ENCODE results near the gene NHSL2. TPM values are rescaled to one million over a fixed set of nuclear protein-coding genes. Genes with fewer than 3 reads are reported as not detected.

Gene NHSL2
- total and polyA plus RNA-seq, 4 experiments from 2014 or later, result 8.1 to 27.2 (median 10.6) TPM

DNA sequence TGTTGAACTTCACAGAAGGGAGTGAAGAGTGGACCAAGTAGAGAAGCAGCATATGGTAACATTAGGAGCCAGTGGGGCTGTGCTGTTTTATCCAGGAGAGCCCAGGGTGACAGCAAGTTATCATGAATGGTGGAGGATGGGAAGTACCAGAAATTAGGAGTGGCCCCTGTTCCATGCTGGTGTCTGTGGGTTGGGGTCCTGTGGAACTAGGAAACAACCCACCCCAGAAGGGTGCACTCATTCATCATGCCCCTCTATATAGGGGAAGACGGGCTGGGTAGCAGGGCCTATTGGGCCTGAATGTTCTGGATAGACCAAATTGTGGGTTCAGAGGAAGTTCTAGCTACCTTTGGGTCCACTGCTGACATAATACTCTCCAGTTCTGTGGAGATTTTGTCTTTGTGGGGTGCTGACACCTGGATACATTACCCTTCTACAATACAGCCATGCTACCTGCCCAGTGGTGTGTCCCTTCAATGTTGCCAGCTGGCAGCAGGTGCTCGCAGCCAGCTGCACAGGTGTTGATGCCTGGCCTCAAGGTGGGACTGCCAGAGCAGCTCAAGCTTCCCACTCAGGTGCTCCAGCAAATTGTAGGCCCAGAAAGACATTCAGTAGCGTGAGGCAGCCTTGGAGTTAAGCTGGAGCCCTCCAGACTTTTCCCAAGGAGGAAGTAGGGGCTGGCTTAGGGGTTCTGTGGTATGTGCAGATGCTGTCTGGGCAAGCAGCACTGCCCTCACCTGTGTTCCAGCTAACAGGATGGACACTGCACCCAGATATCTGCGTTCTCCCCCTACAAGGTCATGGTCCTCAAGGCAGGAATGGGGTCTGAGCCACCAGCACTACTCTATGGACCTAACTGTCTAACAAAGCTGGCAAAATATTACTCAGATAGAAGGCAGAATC, 106.5 kb downstream of the NHSL2 start:
- ChIA-PET CTCF (ENCODE audit: partially characterized antibody) (interaction anchor here (0.9 to 11.0 kb wide), 7 partner anchors 15 to 120 kb away, joined by 3 to 241 read pairs (median 8); partner anchors contain the start of gene RTL5), POLR2A (ENCODE audit: partially characterized antibody) (interaction anchor here (0.8 to 7.1 kb wide), 15 partner anchors 15 to 260 kb away, joined by 3 to 48 read pairs (median 7); partner anchors contain the start of genes PIN4, RPS4X and RTL5)
- no peak overlapping the region for H3K4me3 Mint-ChIP-seq

GRCh38 chrX:72018277-72019112, 107.8 kb downstream of the NHSL2 start:
- ChIA-PET CTCF (ENCODE audit: partially characterized antibody) (interaction anchor here (0.8 to 11.0 kb wide), 16 partner anchors 11 to 118 kb away, joined by 3 to 241 read pairs (median 4); partner anchors contain the start of gene RTL5), POLR2A (ENCODE audit: partially characterized antibody) (interaction anchor here (0.6 to 7.1 kb wide), 15 partner anchors 13 to 258 kb away, joined by 3 to 48 read pairs (median 7); partner anchors contain the start of genes PIN4, RPS4X and RTL5)
- no peaks in the 10 kb centered on the region for H3K27me3 ChIP-seq (ENCODE audit: insufficient read depth, low read length)
- no peaks in the 10 kb centered on the region for H3K36me3 ChIP-seq (ENCODE audit: insufficient read depth, low read length)
- no peaks in the 10 kb centered on the region for H3K9me3 ChIP-seq (ENCODE audit: control insufficient read depth in 1 of 2, low read length in 2 of 2)
- H3K4me1 ChIP-seq (ENCODE audit: insufficient read depth, low read length), result peaks cover 30% of the 10 kb centered on the region
- DNase-seq, result peak; percentile 76 to 85 (median 81)
- Mint-ChIP-seq H3K4me3 (peak overlapping the region in 5 of 8 donors; percentile 13 to 54 (median 44)), H3K9me3 (no peaks in the 10 kb centered on the region), H3K36me3 (no peaks in the 10 kb centered on the region), H3K27me3 (no peaks in the 10 kb centered on the region), H3K4me1 (peaks cover 16 to 38% (median 24%) of the 10 kb centered on the region in 4 donors), H3K27ac (peak overlapping the region in 5 of 7 donors; percentile 51 to 83 (median 64))
- no peak overlapping the region for H3K27ac ChIP-seq (ENCODE audit: low read depth, low read length)
- H3K4me3 ChIP-seq (ENCODE audit: low read length in 2 of 2), result no peak overlapping the region
- intact Hi-C loops (cut with micrococcal nuclease), result loop anchor here (1.0 to 2.0 kb wide), 5 partner anchors 19 to 162 kb away; partner anchors contain the start of genes PIN4 and RTL5

More for the DNA sequence above, 106.5 kb downstream of the NHSL2 start:
- H3K27me3 Mint-ChIP-seq, result no peaks in the 10 kb centered on the region
- Histone ChIP-seq H3K4me1 (ENCODE audit: insufficient read depth, low read length) (peaks cover 30% of the 10 kb centered on the region), H3K36me3 (ENCODE audit: insufficient read depth, low read length) (no peaks in the 10 kb centered on the region), H3K4me3 (ENCODE audit: low read length in 2 of 2) (no peak overlapping the region), H3K27ac (ENCODE audit: low read depth, low read length) (no peak overlapping the region), H3K27me3 (ENCODE audit: insufficient read depth, low read length) (no peaks in the 10 kb centered on the region), H3K9me3 (ENCODE audit: control insufficient read depth in 1 of 2, low read length in 2 of 2) (no peaks in the 10 kb centered on the region)
- H3K4me1 Mint-ChIP-seq, result peaks cover 16 to 38% (median 24%) of the 10 kb centered on the region in 4 donors
- H3K27ac Mint-ChIP-seq, result peak overlapping the region in 2 of 7 donors; percentile 51 to 70
- intact Hi-C loops (cut with micrococcal nuclease), result no loop called here
- DNase-seq, result no peak
- H3K9me3 Mint-ChIP-seq, result peaks cover 0 to 3% (median 0%) of the 10 kb centered on the region in 8 donors
- H3K36me3 Mint-ChIP-seq, result no peaks in the 10 kb centered on the region

GRCh38 chrX:72019487-72019886, 108.8 kb downstream of the NHSL2 start:
- H3K27me3 Mint-ChIP-seq, result no peaks in the 10 kb centered on the region
- no peaks in the 10 kb centered on the region for H3K9me3 ChIP-seq (ENCODE audit: control insufficient read depth in 1 of 2, low read length in 2 of 2)
- H3K36me3 Mint-ChIP-seq, result no peaks in the 10 kb centered on the region
- no peak overlapping the region for H3K4me3 Mint-ChIP-seq
- H3K36me3 ChIP-seq (ENCODE audit: insufficient read depth, low read length), result no peaks in the 10 kb centered on the region
- H3K4me1 Mint-ChIP-seq, result peaks cover 16 to 38% (median 24%) of the 10 kb centered on the region in 4 donors
- ChIA-PET POLR2A (ENCODE audit: partially characterized antibody) (interaction anchor here (2.4 to 7.1 kb wide), 6 partner anchors 76 to 111 kb away, joined by 10 to 48 read pairs (median 16); partner anchors contain the start of gene RTL5), CTCF (ENCODE audit: partially characterized antibody) (interaction anchor here (0.9 to 11.0 kb wide), 11 partner anchors 12 to 109 kb away, joined by 3 to 241 read pairs (median 5); partner anchors contain the start of gene RTL5)
- H3K4me1 ChIP-seq (ENCODE audit: insufficient read depth, low read length), result peaks cover 30% of the 10 kb centered on the region
- H3K27ac Mint-ChIP-seq, result no peak overlapping the region
- no peak for DNase-seq
- H3K4me3 ChIP-seq (ENCODE audit: low read length in 2 of 2), result no peak overlapping the region
- no peaks in the 10 kb centered on the region for H3K27me3 ChIP-seq (ENCODE audit: insufficient read depth, low read length)
- no peak overlapping the region for H3K27ac ChIP-seq (ENCODE audit: low read depth, low read length)
- intact Hi-C loops (cut with micrococcal nuclease), result loop anchor here (2.0 kb wide), 2 partner anchors 81 to 161 kb away; partner anchors contain the start of gene PIN4
- no peaks in the 10 kb centered on the region for H3K9me3 Mint-ChIP-seq

GRCh38 chrX:72020204-72020603, 109.6 kb downstream of the NHSL2 start:
- intact Hi-C loops (cut with micrococcal nuclease), result no loop called here
- no peak for DNase-seq
- H3K4me3 ChIP-seq (ENCODE audit: low read length in 2 of 2), result no peak overlapping the region
- H3K4me1 ChIP-seq (ENCODE audit: insufficient read depth, low read length), result peaks cover 30% of the 10 kb centered on the region
- H3K4me1 Mint-ChIP-seq, result peaks cover 16 to 38% (median 24%) of the 10 kb centered on the region in 4 donors
- H3K27me3 Mint-ChIP-seq, result no peaks in the 10 kb centered on the region
- ChIA-PET POLR2A (ENCODE audit: partially characterized antibody) (interaction anchor here (3.9 to 7.1 kb wide), 2 partner anchors 101 to 106 kb away, joined by 17 to 48 read pairs; no protein-coding TSS in a partner anchor), CTCF (ENCODE audit: partially characterized antibody) (interaction anchor here (1.3 to 11.0 kb wide), 10 partner anchors 8 to 108 kb away, joined by 3 to 241 read pairs (median 14); partner anchors contain the start of gene RTL5)
- H3K9me3 ChIP-seq (ENCODE audit: control insufficient read depth in 1 of 2, low read length in 2 of 2), result no peaks in the 10 kb centered on the region
- peak overlapping the region in 2 of 7 donors; percentile 70 to 82 for H3K27ac Mint-ChIP-seq
- peak overlapping the region in 1 of 8 donors; percentile 29 for H3K4me3 Mint-ChIP-seq
- no peak overlapping the region for H3K27ac ChIP-seq (ENCODE audit: low read depth, low read length)
- no peaks in the 10 kb centered on the region for H3K36me3 ChIP-seq (ENCODE audit: insufficient read depth, low read length)
- no peaks in the 10 kb centered on the region for H3K36me3 Mint-ChIP-seq
- H3K27me3 ChIP-seq (ENCODE audit: insufficient read depth, low read length), result no peaks in the 10 kb centered on the region
- no peaks in the 10 kb centered on the region for H3K9me3 Mint-ChIP-seq

GRCh38 chrX:72020788-72021187, 110.1 kb downstream of the NHSL2 start:
- H3K27ac Mint-ChIP-seq, result peak overlapping the region in 4 of 7 donors; percentile 40 to 80 (median 74)
- Histone ChIP-seq H3K27ac (ENCODE audit: low read depth, low read length) (no peak overlapping the region), H3K4me1 (ENCODE audit: insufficient read depth, low read length) (peaks cover 30% of the 10 kb centered on the region), H3K9me3 (ENCODE audit: control insufficient read depth in 1 of 2, low read length in 2 of 2) (no peaks in the 10 kb centered on the region), H3K4me3 (ENCODE audit: low read length in 2 of 2) (no peak overlapping the region), H3K27me3 (ENCODE audit: insufficient read depth, low read length) (no peaks in the 10 kb centered on the region), H3K36me3 (ENCODE audit: insufficient read depth, low read length) (no peaks in the 10 kb centered on the region)
- intact Hi-C loops (cut with micrococcal nuclease), result no loop called here
- H3K4me3 Mint-ChIP-seq, result peak overlapping the region in 2 of 8 donors; percentile 25 to 43
- no peaks in the 10 kb centered on the region for H3K36me3 Mint-ChIP-seq
- peaks cover 16 to 38% (median 24%) of the 10 kb centered on the region in 4 donors for H3K4me1 Mint-ChIP-seq
- ChIA-PET CTCF (ENCODE audit: partially characterized antibody) (interaction anchor here (1.2 to 11.0 kb wide), 12 partner anchors 8 to 108 kb away, joined by 3 to 241 read pairs (median 13); partner anchors contain the start of gene RTL5), POLR2A (ENCODE audit: partially characterized antibody) (interaction anchor here (1.8 to 7.1 kb wide), 4 partner anchors 22 to 105 kb away, joined by 4 to 48 read pairs (median 12); no protein-coding TSS in a partner anchor)
- peak in 1 of 5 donors; percentile 40 for DNase-seq
- H3K9me3 Mint-ChIP-seq, result no peaks in the 10 kb centered on the region
- H3K27me3 Mint-ChIP-seq, result no peaks in the 10 kb centered on the region

- no peak overlapping the region for H3K4me3 ChIP-seq (ENCODE audit: low read length in 2 of 2)
- H3K27me3 ChIP-seq (ENCODE audit: insufficient read depth, low read length), result no peaks in the 10 kb centered on the region
- no peaks in the 10 kb centered on the region for H3K9me3 Mint-ChIP-seq
- H3K27ac ChIP-seq (ENCODE audit: low read depth, low read length), result no peak overlapping the region
- no peaks in the 10 kb centered on the region for H3K27me3 Mint-ChIP-seq
- H3K36me3 Mint-ChIP-seq, result no peaks in the 10 kb centered on the region
- H3K9me3 ChIP-seq (ENCODE audit: control insufficient read depth in 1 of 2, low read length in 2 of 2), result no peaks in the 10 kb centered on the region
- peak overlapping the region in 4 of 7 donors; percentile 42 to 72 (median 60) for H3K27ac Mint-ChIP-seq
- no peak for DNase-seq
- H3K36me3 ChIP-seq (ENCODE audit: insufficient read depth, low read length), result no peaks in the 10 kb centered on the region
- peak overlapping the region in 2 of 8 donors; percentile 7 to 25 for H3K4me3 Mint-ChIP-seq
- peaks cover 19 to 45% (median 28%) of the 10 kb centered on the region in 4 donors for H3K4me1 Mint-ChIP-seq
- intact Hi-C loops (cut with micrococcal nuclease), result no loop called here
- CTCF ChIA-PET (ENCODE audit: partially characterized antibody), result interaction anchor here (0.8 to 11.0 kb wide), 23 partner anchors 8 to 159 kb away, joined by 3 to 241 read pairs (median 5); partner anchors contain the start of genes PIN4 and RTL5
- H3K4me1 ChIP-seq (ENCODE audit: insufficient read depth, low read length), result peaks cover 36% of the 10 kb centered on the region
- POLR2A ChIA-PET (ENCODE audit: partially characterized antibody), result interaction anchor here (1.4 to 7.1 kb wide), 4 partner anchors 20 to 109 kb away, joined by 4 to 48 read pairs (median 6); no protein-coding TSS in a partner anchor
These were observed 111.3 kb downstream of the NHSL2 start for GRCh38 chrX:72021975-72022374.
